ENCODE data around the gene TSKU. TPM values are rescaled to one million over a fixed set of nuclear protein-coding genes. Genes with fewer than 3 reads are reported as not detected.
"Not testable (repeated sequence)": the region's sequence is repeated elsewhere in the genome, so short reads cannot be mapped to it uniquely, and the experiment has no call there.

TSKU gene
- total and polyA plus RNA-seq, 4 experiments from 2014 or later, result 0.13 TPM; not detected in 3

DNA sequence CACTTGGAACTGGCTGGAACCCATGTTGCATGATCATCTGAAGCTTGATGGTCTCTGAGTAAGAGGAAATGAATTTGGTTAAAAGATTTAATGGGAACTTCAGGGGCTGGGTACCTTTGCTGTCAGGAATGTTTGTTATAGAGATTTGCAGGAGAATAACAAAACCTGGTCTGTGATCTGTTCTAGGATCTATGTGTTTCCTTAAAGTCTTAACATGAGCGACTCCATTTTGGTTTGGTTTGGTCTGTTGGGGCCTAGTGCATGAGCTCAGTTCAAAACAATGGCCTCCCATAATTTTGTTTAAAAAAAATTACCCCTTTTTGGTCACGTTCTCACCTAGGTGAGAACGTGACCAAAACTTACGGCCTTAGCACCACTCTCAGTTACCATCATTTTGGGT lies 28.1 kb downstream of the TSKU start:
- Histone ChIP-seq H3K9me3 (ENCODE audit: control insufficient read depth in 1 of 2, low read length in 2 of 2) (no peaks in the 10 kb centered on the region), H3K4me1 (ENCODE audit: insufficient read depth, low read length) (peaks cover 5% of the 10 kb centered on the region), H3K36me3 (ENCODE audit: insufficient read depth, low read length) (no peaks in the 10 kb centered on the region), H3K27me3 (ENCODE audit: insufficient read depth, low read length) (no peaks in the 10 kb centered on the region), H3K4me3 (ENCODE audit: low read length in 2 of 2) (no peak overlapping the region), H3K27ac (ENCODE audit: low read depth, low read length) (no peak overlapping the region)
- H3K4me1 Mint-ChIP-seq, result peaks cover 0 to 4% (median under 1%) of the 10 kb centered on the region in 4 donors
- POLR2A ChIA-PET (ENCODE audit: partially characterized antibody), result no interaction called here
- H3K9me3 Mint-ChIP-seq, result peaks cover 0 to 20% (median 11%) of the 10 kb centered on the region in 8 donors
- H3K27ac Mint-ChIP-seq, result no peak overlapping the region
- DNase-seq, result no peak
- peaks cover 3 to 4% of the 10 kb centered on the region in 2 donors for H3K36me3 Mint-ChIP-seq
- no peak overlapping the region for H3K4me3 Mint-ChIP-seq
- peaks cover 6 to 9% of the 10 kb centered on the region in 2 donors for H3K27me3 Mint-ChIP-seq
- CTCF ChIA-PET (ENCODE audit: partially characterized antibody), result interaction anchor here (0.9 to 1.1 kb wide), 2 partner anchors 13 to 108 kb away, joined by 3 to 8 read pairs; no protein-coding TSS in a partner anchor
- intact Hi-C loops (cut with micrococcal nuclease), result no loop called here

DNA sequence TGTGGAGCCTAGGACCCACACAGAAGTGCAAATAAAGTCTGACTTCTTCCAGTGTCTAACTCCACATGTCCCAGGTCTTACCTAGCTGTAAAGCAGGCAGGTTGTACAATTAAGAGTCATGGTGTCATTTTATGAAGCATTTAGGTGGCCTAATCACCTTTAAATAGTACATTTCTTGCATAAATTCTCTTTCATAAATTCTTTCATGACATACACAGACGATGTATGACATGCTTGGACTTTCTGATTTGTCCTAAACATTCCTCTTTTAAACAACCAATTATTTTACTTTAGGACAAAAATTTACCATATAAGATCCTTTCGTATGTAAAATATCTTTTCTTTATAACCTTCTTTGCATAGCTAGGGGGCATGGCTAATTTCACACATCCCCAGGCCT lies 31.3 kb downstream of the TSKU start:
- Mint-ChIP-seq H3K4me1 (peaks cover 0 to 4% (median 0%) of the 10 kb centered on the region in 4 donors), H3K27me3 (peaks cover 2 to 3% of the 10 kb centered on the region in 2 donors), H3K36me3 (peaks cover 3 to 7% of the 10 kb centered on the region in 2 donors), H3K9me3 (peaks cover 0 to 31% (median 22%) of the 10 kb centered on the region in 8 donors), H3K27ac (no peak overlapping the region), H3K4me3 (no peak overlapping the region)
- H3K4me3 ChIP-seq (ENCODE audit: low read length in 2 of 2), result no peak overlapping the region
- no peaks in the 10 kb centered on the region for H3K27me3 ChIP-seq (ENCODE audit: insufficient read depth, low read length)
- ChIA-PET POLR2A (ENCODE audit: partially characterized antibody) (no interaction called here), CTCF (ENCODE audit: partially characterized antibody) (no interaction called here)
- no peaks in the 10 kb centered on the region for H3K36me3 ChIP-seq (ENCODE audit: insufficient read depth, low read length)
- no peak overlapping the region for H3K27ac ChIP-seq (ENCODE audit: low read depth, low read length)
- no peaks in the 10 kb centered on the region for H3K9me3 ChIP-seq (ENCODE audit: control insufficient read depth in 1 of 2, low read length in 2 of 2)
- intact Hi-C loops (cut with micrococcal nuclease), result no loop called here
- DNase-seq, result no peak
- no peaks in the 10 kb centered on the region for H3K4me1 ChIP-seq (ENCODE audit: insufficient read depth, low read length)

DNA sequence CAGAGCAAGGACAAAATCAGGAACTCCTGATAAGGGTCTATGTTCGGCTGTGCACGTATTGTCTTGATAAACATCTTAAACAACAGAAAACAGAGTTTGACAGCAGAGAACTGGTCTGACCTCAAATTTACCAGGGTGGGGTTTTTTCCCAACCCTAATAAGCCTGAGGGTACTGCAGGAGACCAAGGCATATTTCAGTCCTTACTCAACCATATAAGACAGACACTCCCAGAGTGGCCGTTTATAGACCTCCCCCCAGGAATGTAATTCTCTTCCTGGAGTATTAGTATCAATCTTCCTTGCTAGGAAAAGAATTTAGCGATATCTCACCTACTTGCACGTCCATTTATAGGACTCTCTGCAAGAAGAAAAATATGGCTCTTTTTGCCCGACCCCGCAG lies 32.5 kb downstream of the TSKU start:
- H3K36me3 ChIP-seq (ENCODE audit: insufficient read depth, low read length); H3K4me3 Mint-ChIP-seq; H3K9me3 ChIP-seq (ENCODE audit: control insufficient read depth in 1 of 2, low read length in 2 of 2); H3K4me1 Mint-ChIP-seq; H3K4me1 ChIP-seq (ENCODE audit: insufficient read depth, low read length); H3K36me3 Mint-ChIP-seq; H3K27ac ChIP-seq (ENCODE audit: low read depth, low read length); intact Hi-C loops (cut with micrococcal nuclease); H3K27me3 ChIP-seq (ENCODE audit: insufficient read depth, low read length); H3K27ac Mint-ChIP-seq; H3K4me3 ChIP-seq (ENCODE audit: low read length in 2 of 2); POLR2A ChIA-PET (ENCODE audit: partially characterized antibody); H3K27me3 Mint-ChIP-seq; DNase-seq: not testable (repeated sequence)
- H3K9me3 Mint-ChIP-seq, result peaks cover 0 to 34% (median 22%) of the 10 kb centered on the region in 8 donors
- CTCF ChIA-PET (ENCODE audit: partially characterized antibody), result interaction anchor here (1.5 kb wide), 1 partner anchor 16 kb away, joined by 4 read pairs; no protein-coding TSS in a partner anchor

DNA sequence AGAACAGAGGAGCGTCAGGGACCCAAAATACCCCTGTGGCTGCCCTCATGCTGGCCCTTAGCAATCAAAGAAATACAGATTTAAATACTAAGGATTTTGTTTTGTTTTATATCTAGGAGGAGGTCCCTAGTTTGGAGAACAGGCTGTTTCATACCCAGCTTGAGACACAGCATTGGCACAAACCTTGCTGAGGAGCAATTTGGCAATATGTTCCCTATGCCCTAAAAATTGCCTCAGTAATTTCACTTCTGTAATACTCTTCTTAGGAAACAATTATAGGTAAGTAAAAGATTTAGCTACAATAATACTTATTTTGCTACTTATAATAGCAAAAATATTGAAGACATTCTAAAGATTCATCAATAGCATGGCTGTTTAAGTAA lies 37.0 kb downstream of the TSKU start:
- Mint-ChIP-seq H3K27me3 (peaks cover 0 to 3% of the 10 kb centered on the region in 2 donors), H3K9me3 (peaks cover 0 to 24% (median 21%) of the 10 kb centered on the region in 8 donors), H3K36me3 (peaks cover 3 to 7% of the 10 kb centered on the region in 2 donors), H3K4me1 (peaks cover 4 to 9% (median 6%) of the 10 kb centered on the region in 4 donors), H3K27ac (no peak overlapping the region), H3K4me3 (no peak overlapping the region)
- no peaks in the 10 kb centered on the region for H3K27me3 ChIP-seq (ENCODE audit: insufficient read depth, low read length)
- ChIA-PET POLR2A (ENCODE audit: partially characterized antibody) (no interaction called here), CTCF (ENCODE audit: partially characterized antibody) (no interaction called here)
- H3K9me3 ChIP-seq (ENCODE audit: control insufficient read depth in 1 of 2, low read length in 2 of 2), result no peaks in the 10 kb centered on the region
- H3K27ac ChIP-seq (ENCODE audit: low read depth, low read length), result no peak overlapping the region
- H3K4me3 ChIP-seq (ENCODE audit: low read length in 2 of 2), result no peak overlapping the region
- intact Hi-C loops (cut with micrococcal nuclease), result no loop called here
- peaks cover 7% of the 10 kb centered on the region for H3K4me1 ChIP-seq (ENCODE audit: insufficient read depth, low read length)
- H3K36me3 ChIP-seq (ENCODE audit: insufficient read depth, low read length), result no peaks in the 10 kb centered on the region
- DNase-seq, result no peak

DNA sequence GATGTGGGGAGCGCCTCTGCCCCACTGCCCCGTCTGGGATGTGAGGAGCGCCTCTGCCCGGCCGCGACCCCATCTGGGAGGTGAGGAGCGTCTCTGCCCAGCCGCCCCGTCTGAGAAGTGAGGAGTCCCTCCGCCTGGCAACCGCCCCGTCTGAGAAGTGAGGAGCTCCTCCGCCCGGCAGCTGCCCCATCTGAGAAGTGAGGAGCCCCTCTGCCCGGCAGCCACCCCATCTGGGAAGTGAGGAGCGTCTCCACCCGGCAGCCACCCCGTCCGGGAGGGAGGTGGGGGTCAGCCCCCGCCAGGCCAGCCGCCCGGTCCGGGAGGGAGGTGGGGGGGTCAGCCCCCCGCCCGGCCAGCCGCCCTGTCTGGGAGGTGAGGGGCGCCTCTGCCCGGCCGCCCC lies 38.2 kb downstream of the TSKU start:
- H3K4me1 Mint-ChIP-seq; H3K9me3 ChIP-seq (ENCODE audit: control insufficient read depth in 1 of 2, low read length in 2 of 2); intact Hi-C loops (cut with micrococcal nuclease); H3K27ac Mint-ChIP-seq; H3K4me3 Mint-ChIP-seq; DNase-seq; H3K36me3 ChIP-seq (ENCODE audit: insufficient read depth, low read length); H3K27me3 Mint-ChIP-seq; H3K36me3 Mint-ChIP-seq; H3K27ac ChIP-seq (ENCODE audit: low read depth, low read length); H3K4me1 ChIP-seq (ENCODE audit: insufficient read depth, low read length); POLR2A ChIA-PET (ENCODE audit: partially characterized antibody); H3K4me3 ChIP-seq (ENCODE audit: low read length in 2 of 2); H3K27me3 ChIP-seq (ENCODE audit: insufficient read depth, low read length): not testable (repeated sequence)
- CTCF ChIA-PET (ENCODE audit: partially characterized antibody), result interaction anchor here (1.1 kb wide), 1 partner anchor 14 kb away, joined by 3 read pairs; no protein-coding TSS in a partner anchor
- peaks cover 0 to 12% (median 9%) of the 10 kb centered on the region in 8 donors for H3K9me3 Mint-ChIP-seq

DNA sequence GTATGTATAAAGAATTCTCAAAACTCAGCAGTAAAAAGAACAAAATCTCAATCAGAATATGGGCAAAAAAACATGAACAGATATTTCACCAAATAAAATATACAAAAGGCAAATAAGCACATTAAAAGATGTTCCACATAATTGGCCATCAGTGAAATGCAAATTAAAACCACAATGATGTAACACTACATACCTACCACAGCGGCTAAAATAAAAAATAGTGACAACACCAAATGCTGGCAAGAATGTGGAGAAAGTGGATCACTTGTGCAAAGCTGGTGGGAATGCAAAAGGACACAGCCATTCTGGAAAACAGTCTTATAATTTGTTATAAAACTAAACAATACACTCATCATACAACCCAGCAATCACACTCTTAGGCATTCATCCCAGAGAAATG lies 39.2 kb downstream of the TSKU start:
- no peak overlapping the region for H3K27ac Mint-ChIP-seq
- CTCF ChIA-PET (ENCODE audit: partially characterized antibody), result interaction anchor here (1.1 kb wide), 1 partner anchor 15 kb away, joined by 3 read pairs; no protein-coding TSS in a partner anchor
- peaks cover 6 to 9% (median 7%) of the 10 kb centered on the region in 4 donors for H3K4me1 Mint-ChIP-seq
- no peak overlapping the region for H3K4me3 ChIP-seq (ENCODE audit: low read length in 2 of 2)
- no peak overlapping the region for H3K27ac ChIP-seq (ENCODE audit: low read depth, low read length)
- H3K36me3 ChIP-seq (ENCODE audit: insufficient read depth, low read length), result no peaks in the 10 kb centered on the region
- POLR2A ChIA-PET (ENCODE audit: partially characterized antibody), result no interaction called here
- H3K36me3 Mint-ChIP-seq, result no peaks in the 10 kb centered on the region
- no peaks in the 10 kb centered on the region for H3K9me3 ChIP-seq (ENCODE audit: control insufficient read depth in 1 of 2, low read length in 2 of 2)
- H3K4me3 Mint-ChIP-seq, result no peak overlapping the region
- no peaks in the 10 kb centered on the region for H3K27me3 ChIP-seq (ENCODE audit: insufficient read depth, low read length)
- peaks cover 0 to 2% of the 10 kb centered on the region in 2 donors for H3K27me3 Mint-ChIP-seq
- intact Hi-C loops (cut with micrococcal nuclease), result no loop called here
- no peak for DNase-seq
- H3K4me1 ChIP-seq (ENCODE audit: insufficient read depth, low read length), result peaks cover 7% of the 10 kb centered on the region
- H3K9me3 Mint-ChIP-seq, result peaks cover 0 to 3% (median 1%) of the 10 kb centered on the region in 8 donors

DNA sequence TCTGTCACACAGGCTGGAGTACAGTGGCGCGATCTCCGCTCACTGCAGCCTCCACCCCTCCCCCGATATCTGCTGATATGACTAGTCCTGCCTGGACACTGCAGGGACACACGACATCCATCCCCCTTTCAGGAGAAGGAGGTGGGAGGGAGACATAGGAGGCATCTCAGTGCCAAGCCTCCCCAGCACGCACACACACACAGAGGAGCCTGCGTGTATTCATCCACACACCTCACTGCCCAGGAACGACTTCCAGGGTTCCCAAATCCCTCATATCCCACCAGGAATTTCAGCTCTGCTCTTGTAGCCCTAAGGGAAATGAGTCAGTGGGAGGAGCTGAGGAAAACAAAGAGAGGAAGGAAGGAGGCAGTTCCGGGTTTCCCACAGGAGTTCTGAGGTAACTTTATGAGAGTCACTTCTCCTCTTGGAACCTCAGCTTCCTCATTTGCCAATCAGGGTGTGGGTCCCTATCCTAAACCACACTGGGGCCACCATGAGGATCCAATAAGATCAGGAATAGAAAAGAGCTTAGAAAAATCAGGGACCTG lies 40.4 kb downstream of the TSKU start:
- DNase-seq, result no peak
- CTCF ChIA-PET (ENCODE audit: partially characterized antibody), result no interaction called here
- intact Hi-C loops (cut with micrococcal nuclease), result no loop called here

More for the DNA sequence above, 40.4 kb downstream of the TSKU start:
- Mint-ChIP-seq H3K4me1 (peaks cover 6 to 9% (median 7%) of the 10 kb centered on the region in 4 donors), H3K27me3 (peaks cover 0 to 2% of the 10 kb centered on the region in 2 donors), H3K27ac (peak overlapping the region in 1 of 7 donors; percentile 18), H3K36me3 (no peaks in the 10 kb centered on the region), H3K9me3 (peaks cover 0 to 3% (median 0%) of the 10 kb centered on the region in 8 donors), H3K4me3 (no peak overlapping the region)
- peaks cover 7% of the 10 kb centered on the region for H3K4me1 ChIP-seq (ENCODE audit: insufficient read depth, low read length)
- H3K27ac ChIP-seq (ENCODE audit: low read depth, low read length), result no peak overlapping the region
- H3K9me3 ChIP-seq (ENCODE audit: control insufficient read depth in 1 of 2, low read length in 2 of 2), result no peaks in the 10 kb centered on the region
- POLR2A ChIA-PET (ENCODE audit: partially characterized antibody), result no interaction called here
- H3K36me3 ChIP-seq (ENCODE audit: insufficient read depth, low read length), result no peaks in the 10 kb centered on the region
- no peak overlapping the region for H3K4me3 ChIP-seq (ENCODE audit: low read length in 2 of 2)
- no peaks in the 10 kb centered on the region for H3K27me3 ChIP-seq (ENCODE audit: insufficient read depth, low read length)
